HG03558 (cell line): ENCODE results near the gene PITPNM1.
"Not testable (repeated sequence)": the region's sequence is repeated elsewhere in the genome, so short reads cannot be mapped to it uniquely, and the experiment has no call there.

Experiments
- ATAC-seq: cut with Tn5 transposase; IDR thresholded peaks from one replicate; pipeline ENCODE4 v1.9.1; 2021; ENCODE audit warnings: moderate number of reproducible peaks; ENCODE audit not compliant: unreplicated experiment; ENCODE audit errors: extremely low read depth

PITPNM1 gene

DNA sequence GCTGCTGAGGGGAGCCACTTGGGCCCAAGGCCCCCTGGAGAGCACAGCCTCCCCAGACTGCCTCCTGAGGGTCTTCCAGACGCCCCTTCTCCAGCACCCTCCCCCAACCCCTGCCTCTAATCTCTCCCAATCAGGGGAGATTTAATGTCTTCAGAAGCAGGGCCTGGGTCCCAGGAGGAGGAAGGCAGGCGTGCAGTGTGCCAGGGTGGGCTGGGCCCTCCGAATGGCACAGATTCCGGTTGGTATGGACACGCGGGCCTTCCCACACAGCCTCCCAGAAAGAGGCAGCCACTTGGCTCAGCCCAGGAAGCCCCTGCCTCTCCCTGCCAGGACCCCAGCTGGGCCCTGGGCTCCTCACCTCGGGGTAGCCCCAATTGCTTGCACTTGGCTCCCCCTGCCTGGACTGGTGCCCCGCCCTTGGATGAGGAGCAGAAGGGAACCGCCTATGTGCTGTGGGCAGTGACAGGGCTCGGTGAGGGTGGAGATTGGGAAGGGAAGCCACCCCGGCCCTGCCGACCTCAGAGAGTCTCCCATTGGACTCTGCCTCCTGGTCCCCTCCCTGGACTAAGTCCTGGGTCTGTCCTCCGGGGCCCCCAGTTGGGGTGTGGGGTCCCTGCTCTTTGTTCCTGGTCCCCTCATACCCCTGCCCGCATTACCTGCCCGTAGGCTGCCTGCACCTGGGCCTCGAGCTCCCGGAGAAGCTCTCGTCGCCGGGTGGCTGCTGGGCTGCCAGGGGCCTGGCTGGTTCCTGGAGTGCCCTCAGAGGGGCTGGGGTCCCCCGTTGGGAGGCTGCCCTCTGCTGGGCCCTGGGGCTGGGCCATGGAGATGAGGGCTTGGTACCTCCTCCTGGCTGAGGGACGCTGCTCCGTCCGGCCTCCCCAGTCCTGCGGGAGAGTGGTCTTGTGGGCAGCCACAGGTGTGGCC is 18.7 kb upstream of the PITPNM1 start:
- no peak for ATAC-seq

- ATAC-seq: no peak
These were observed 17.8 kb upstream of the PITPNM1 start, which contains the start of gene CABP2 for GRCh38 chr11:67522844-67523555. CABP2 (minus strand) TSS chr11:67523446; CDS start chr11:67523326, 120 bp downstream.

DNA sequence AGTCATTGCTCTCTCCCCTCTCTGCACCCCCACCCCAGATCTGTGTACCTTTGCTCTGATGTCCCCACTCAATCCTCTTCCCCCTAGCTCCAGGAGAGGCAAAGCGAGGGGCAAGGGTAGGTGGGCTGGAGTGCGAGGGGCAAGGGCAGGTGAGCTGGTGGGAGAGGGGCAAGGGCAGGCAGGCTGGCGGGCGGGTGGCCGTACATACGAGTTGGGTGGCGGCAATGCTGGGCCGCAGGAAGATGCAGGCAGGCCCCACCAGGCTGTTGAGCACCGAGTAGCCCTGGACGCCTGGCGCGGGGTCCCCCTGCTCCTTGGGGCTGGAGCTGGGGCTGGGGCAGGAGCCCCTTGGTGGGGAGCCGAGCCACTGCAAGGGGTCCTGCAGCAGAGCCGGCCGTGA is 17.2 kb upstream of the PITPNM1 start:
- no peak for ATAC-seq

DNA sequence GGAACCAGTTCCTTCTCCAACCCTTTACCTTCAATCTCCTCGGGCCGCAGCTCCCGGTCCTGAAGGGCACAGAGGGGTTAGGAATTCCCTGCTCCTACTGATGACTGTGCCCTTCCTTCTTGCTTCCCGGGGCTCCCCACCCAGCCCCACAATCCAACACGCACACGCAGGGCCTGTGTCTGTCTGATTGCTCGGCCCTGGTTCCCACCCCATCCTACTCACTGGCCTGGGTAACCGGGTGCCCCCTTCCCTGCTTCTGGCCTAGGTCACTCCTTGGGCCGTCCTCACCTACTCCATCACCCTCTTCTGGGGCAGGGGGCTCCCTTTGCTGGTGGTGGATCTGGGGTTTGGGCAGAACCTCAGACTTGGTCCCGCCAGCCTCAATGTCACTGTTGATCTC is 16.8 kb upstream of the PITPNM1 start:
- ATAC-seq: no peak

DNA sequence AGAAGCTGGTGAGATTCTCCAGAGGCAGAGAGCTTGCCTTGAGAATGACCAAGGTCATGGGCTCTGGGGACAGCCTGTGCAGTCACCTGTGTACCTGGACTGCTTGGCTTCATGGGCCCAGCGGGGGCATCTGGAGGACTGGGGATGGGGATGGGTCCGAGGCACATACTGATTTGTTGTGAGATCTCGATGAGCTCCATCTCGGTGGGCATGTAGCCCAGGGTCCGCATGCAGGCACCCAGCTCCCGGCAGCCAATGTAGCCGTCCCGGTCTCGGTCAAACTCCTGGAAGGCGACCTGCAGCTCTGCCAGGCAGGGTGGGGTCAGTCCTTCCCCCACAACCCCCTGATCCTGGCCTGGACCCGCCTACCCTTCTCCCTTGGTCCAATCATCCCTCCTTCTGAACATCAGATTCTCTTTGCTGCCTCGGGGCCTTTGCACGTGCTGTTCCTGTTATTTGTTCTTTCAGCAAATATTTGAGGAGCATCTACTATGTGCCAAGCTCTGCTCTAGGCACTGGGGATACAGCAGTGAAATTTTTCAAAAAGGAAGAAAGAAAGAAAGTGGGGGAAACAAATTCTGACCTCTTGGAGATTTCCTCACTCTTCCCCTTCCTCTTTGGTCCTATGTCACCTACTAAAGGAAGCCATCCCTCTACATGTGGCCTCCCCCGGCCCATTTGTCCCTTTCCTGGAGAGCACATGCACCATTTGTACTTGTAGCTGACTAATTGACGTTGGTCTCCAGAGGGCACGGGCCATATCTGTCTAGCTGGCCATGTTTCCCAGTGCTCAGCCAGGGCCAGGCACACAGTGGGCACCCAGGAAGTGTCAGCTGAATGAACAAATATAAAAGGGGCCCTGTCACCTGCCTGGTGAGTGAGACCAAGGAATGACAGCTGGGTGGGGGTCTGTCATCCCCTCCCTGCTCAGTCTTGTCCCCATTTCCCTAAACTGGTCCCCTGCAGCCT is 16.0 kb upstream of the PITPNM1 start:
- no peak for ATAC-seq

- no peak for ATAC-seq
These were observed 14.6 kb upstream of the PITPNM1 start for GRCh38 chr11:67519726-67520125.

DNA sequence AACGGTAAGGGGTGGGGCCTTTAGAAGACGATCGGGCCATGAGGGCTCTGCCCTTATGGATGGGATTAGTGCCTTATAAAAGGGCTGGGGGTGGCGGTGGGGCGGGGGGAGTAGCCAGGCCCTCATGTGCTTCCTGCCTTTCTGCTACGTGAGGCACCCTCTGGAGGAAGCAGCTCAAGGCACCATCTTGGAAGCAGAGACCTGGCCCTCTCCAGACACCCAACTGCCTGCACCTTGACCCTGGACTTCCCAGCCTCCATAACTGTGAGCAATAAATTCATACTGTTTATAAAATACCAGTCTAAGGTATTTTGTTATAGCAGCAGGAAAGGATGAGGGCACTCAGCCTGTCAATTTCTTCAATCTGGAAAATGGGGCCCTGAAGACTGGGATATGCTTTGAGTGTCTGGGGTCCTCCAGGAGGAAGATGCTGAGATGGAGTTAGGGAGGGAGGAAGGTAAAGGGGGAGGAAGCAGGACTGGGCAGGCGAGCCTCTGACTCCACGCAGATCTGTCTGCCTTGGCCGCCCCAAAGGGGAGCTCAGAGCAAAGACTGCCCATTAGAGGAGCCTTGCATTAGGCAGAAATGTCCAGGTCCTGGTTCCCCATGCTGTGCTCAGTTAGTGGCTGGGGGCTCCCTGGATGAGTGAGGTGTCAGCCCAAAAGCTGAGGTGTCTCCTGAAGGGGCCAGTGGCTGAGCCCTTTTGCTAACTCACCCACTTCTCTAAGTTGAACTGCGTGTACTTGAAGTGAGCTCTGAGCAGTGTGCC is 12.8 kb upstream of the PITPNM1 start:
- ATAC-seq: no peak

DNA sequence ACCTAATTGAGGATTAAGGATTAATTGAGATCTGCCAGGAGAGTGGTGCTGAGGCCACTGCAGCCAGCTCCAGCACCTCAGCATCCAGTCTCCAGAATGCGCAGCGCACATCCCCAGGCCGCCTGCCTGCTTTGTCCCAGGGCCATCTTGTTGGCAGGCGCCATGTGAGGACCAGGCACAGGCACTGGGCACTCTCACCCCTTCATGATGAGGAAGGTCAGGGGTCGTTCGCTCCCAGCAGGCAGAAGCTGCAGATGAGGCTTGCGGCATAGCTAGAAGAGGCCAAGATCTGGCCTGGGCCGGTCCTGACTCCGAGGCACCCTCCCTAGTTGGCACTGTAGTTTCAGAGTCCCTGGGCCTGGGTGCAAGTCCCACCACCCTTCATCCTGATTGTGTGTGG is 11.6 kb upstream of the PITPNM1 start:
- no peak for ATAC-seq

GRCh38 chr11:67514116-67514515 is 9.0 kb upstream of the PITPNM1 start:
- no peak for ATAC-seq

DNA sequence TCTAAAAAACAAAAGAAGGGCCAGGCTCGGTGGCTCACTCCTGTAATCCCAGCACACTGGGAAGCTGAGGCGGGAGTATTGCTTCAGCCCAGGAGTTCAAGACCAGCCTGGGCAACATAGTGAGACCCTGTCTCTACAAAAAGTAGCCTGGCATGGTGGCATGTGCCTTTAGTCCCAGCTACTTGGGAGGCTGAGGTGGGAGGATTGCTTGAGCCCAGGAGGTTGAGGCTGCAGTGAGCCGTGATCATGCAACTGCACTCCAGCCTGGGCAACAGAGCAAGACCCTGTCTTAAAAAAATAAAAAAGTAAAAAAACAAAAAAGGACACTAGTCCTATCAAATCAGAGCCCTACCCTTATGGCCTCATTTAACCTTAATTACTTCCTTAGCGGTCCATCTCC is 6.4 kb upstream of the PITPNM1 start:
- not testable (repeated sequence) for ATAC-seq

DNA sequence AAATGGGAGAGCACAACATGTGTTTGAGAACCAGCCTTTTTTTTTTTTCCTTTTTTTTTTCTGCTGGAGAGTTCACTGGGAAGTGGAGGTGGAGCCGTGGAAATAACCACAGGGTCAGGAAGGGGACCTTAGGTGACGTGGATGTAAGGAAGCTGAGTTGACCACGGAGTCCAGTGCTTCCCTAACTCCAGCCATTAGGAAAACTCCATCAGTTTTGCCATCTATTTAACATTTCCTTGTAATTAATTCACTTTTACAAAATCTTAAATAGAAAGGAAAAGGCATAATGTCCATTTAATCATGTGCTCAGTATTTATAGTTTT is 4.8 kb upstream of the PITPNM1 start:
- ATAC-seq: no peak

DNA sequence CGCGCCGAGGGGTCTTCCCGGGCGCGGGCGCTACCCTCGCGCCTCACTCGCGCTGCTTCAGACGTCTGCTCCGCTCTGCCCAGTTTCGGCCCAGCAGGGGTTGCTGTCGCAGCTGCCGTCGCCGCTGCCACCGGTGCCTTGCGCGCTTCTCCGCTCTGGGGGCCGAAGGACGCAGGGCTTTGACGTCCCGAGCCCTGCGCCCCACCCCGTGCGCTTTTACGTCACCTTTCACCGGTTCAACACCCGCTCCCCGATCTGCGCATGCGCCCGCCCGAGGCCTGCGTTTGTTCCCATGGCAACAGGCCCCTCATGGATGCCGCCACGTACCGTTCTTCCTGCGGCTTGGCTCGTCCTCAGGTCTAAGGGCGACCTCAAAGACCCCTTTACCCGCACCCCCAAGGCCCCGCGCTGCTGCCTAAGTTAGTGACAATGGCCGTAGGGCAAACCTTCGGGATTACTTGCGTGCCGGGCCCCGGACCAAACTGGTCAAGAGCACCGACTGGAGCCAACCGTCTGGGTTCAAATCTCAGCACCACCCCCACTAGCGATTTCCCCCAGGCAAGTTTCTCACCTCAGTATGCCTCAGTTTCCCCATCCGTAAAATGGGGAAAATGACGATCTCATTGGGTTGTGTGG is 3.4 kb upstream of the PITPNM1 start:
- ATAC-seq: peak; percentile 24

- ATAC-seq: peak; percentile 63
These were observed 2.8 kb upstream of the PITPNM1 start, which contains the start of gene CDK2AP2 for GRCh38 chr11:67507864-67508485. CDK2AP2 (minus strand) TSS chr11:67508162; CDS start chr11:67508082, 80 bp downstream.

- no peak for ATAC-seq
These were observed 2.2 kb upstream of the PITPNM1 start for GRCh38 chr11:67507242-67507863.

- no peak for ATAC-seq
These were observed 1.4 kb upstream of the PITPNM1 start for GRCh38 chr11:67506426-67507051.

DNA sequence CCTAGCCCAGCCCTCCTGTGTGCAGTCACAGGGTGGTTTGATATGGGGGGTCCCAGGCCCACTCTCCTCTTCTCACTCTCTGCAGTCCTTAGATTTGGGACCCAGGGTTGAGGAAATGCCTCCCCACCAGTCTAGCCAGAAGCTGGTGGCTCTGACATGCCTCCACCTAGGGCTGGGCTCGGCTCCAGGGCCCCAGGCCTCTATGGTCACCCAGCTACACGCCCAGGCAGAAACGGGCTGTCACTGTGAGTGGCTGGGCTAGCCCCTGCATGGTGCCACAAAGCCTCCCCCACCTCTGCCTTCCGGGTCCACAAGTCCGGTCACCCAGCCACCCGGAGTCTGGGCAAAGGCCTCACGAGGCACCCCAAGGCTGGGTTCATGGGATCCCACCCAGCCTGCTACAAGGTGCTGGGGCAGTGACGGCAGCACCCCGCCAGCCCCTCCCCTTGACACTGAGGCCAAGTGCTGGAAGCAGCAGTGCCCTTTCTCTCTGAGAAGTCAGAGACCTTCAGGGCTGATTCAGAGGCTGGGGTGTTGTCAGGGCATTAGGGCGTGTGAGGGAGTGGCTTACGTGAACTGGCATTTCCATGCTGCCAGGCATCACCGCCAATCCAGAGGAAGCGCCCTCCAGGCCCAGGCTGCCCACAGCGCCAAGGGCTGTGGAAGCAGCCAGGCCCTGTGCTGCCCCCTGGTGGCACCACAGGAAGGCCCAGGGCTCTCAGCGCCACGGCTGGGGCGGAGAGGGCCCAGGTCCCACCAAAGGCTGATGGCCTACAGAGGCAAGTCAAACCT is 638 bp upstream of the PITPNM1 start:
- no peak for ATAC-seq
